ENCODE results near the gene CDC73. TPM values are rescaled to one million over a fixed set of nuclear protein-coding genes. Genes with fewer than 3 reads are reported as not detected.

Gene CDC73
- total and polyA plus RNA-seq, 5 experiments from 2014 or later: 50.5 to 67.0 (median 63.4) TPM

GRCh38 chr1:193104502-193104906, 17.3 kb upstream of the CDC73 start:
- peaks cover 6 to 26% (median 23%) of the 10 kb centered on the region in 4 donors for H3K4me1 Mint-ChIP-seq
- H3K36me3 Mint-ChIP-seq: peaks cover 0 to 13% (median 2%) of the 10 kb centered on the region in 3 donors
- peak overlapping the region; percentile 87 to 98 (median 92) for H3K4me3 Mint-ChIP-seq
- ATAC-seq (peak; percentile 24 to 39), DNase-seq (peak in 4 of 10 donors; percentile 6 to 29 (median 8))
- H3K9me3 Mint-ChIP-seq: no peaks in the 10 kb centered on the region
- peak overlapping the region; percentile 22 to 96 (median 91) for H3K27ac Mint-ChIP-seq
- POLR2A ChIA-PET: interaction anchor here (0.9 to 2.6 kb wide), 4 partner anchors 16 to 295 kb away, joined by 3 to 21 read pairs (median 6); partner anchors contain the start of genes CDC73, RO60 and UCHL5
- no peaks in the 10 kb centered on the region for H3K27me3 Mint-ChIP-seq

GRCh38 chr1:193104907-193105820, 16.7 kb upstream of the CDC73 start, which contains the start of gene GLRX2:
Gene GLRX2, minus strand, starts transcription at chr1:193105414. Its CDS starts 32 bp downstream, at chr1:193105382.
- peak; percentile 94 to 95 for ATAC-seq
- Mint-ChIP-seq H3K27me3 (no peaks in the 10 kb centered on the region), H3K36me3 (peaks cover 0 to 6% (median 0%) of the 10 kb centered on the region in 3 donors), H3K4me3 (peak within 1 kb of the TSS; percentile 87 to 98 (median 92)), H3K27ac (peak within 1 kb of the TSS; percentile 22 to 96 (median 91)), H3K4me1 (peaks cover 6 to 26% (median 23%) of the 10 kb centered on the region in 4 donors), H3K9me3 (no peaks in the 10 kb centered on the region)
- POLR2A ChIA-PET: interaction anchor here (0.9 to 2.6 kb wide), 3 partner anchors 17 to 296 kb away, joined by 4 to 21 read pairs (median 8); partner anchors contain the start of genes CDC73, RO60 and UCHL5
- DNase-seq: peak; percentile 40 to 84 (median 54)

GRCh38 chr1:193105821-193106177, 16.0 kb upstream of the CDC73 start:
- H3K27ac Mint-ChIP-seq: peak overlapping the region in 9 of 10 donors; percentile 5 to 96 (median 78)
- no peaks in the 10 kb centered on the region for H3K36me3 Mint-ChIP-seq
- peak overlapping the region; percentile 87 to 97 (median 88) for H3K4me3 Mint-ChIP-seq
- peaks cover 6 to 26% (median 23%) of the 10 kb centered on the region in 4 donors for H3K4me1 Mint-ChIP-seq
- POLR2A ChIA-PET: interaction anchor here (2.6 kb wide), 1 partner anchor 16 kb away, joined by 21 read pairs; the partner anchor contains the start of gene CDC73
- ATAC-seq (no peak), DNase-seq (no peak)
- H3K9me3 Mint-ChIP-seq: no peaks in the 10 kb centered on the region
- no peaks in the 10 kb centered on the region for H3K27me3 Mint-ChIP-seq

GRCh38 chr1:193108471-193108870, 13.4 kb upstream of the CDC73 start:
- ATAC-seq (no peak), DNase-seq (no peak)
- POLR2A ChIA-PET: interaction anchor here (2.3 kb wide), 1 partner anchor 14 kb away, joined by 14 read pairs; the partner anchor contains the start of gene CDC73
- Mint-ChIP-seq H3K36me3 (no peaks in the 10 kb centered on the region), H3K27ac (peak overlapping the region in 1 of 10 donors; percentile 32), H3K4me1 (peaks cover 4 to 19% (median 11%) of the 10 kb centered on the region in 4 donors), H3K9me3 (no peaks in the 10 kb centered on the region), H3K27me3 (no peaks in the 10 kb centered on the region), H3K4me3 (no peak overlapping the region)

DNA sequence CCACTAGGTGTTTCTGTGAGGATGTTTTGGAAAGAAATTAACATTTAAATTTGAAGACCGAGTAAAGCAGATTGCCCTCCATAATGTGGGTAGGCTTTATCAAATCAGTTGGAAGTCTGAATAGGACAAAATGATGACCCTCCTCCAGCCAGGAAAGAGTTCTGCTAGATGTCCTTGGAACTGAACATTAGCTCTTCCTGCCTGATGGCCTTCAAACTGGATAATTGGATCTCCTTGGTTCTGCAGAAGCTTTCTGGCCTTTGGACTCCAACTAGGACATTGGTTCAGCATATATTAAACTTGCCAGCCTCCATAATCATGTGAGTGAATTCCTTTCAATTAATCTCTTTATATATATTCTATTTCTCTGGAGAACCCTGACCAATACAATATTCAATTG, 12.2 kb upstream of the CDC73 start:
- Mint-ChIP-seq H3K4me3 (no peak overlapping the region), H3K27ac (no peak overlapping the region), H3K9me3 (no peaks in the 10 kb centered on the region), H3K4me1 (peaks cover 0 to 9% (median 3%) of the 10 kb centered on the region in 4 donors), H3K36me3 (no peaks in the 10 kb centered on the region), H3K27me3 (no peaks in the 10 kb centered on the region)
- ATAC-seq: no peak
- DNase-seq: no peak
- POLR2A ChIA-PET: no interaction called here

GRCh38 chr1:193110246-193110645, 11.6 kb upstream of the CDC73 start:
- Mint-ChIP-seq H3K4me1 (peaks cover 0 to 6% (median 1%) of the 10 kb centered on the region in 4 donors), H3K27ac (no peak overlapping the region), H3K4me3 (no peak overlapping the region), H3K9me3 (no peaks in the 10 kb centered on the region), H3K36me3 (no peaks in the 10 kb centered on the region), H3K27me3 (no peaks in the 10 kb centered on the region)
- DNase-seq (no peak), ATAC-seq (no peak)
- POLR2A ChIA-PET: no interaction called here

DNA sequence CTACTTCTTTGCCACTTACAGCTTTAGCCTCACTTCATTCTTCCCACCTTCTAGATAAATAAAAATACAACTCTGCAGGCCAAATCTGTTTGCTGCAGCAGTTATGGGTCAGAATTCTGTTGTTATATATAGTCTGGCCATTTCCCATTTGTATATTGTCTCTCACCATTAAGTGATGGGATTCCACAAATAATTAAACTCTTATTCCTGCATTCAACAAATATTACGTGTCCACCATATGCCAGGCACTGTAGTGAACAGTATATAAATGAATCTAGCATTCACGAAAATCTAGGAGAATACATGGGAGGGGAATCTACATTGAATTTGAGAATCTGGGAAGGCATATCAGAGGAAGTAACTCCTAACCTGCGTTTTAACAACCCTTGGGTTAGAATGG, 11.0 kb upstream of the CDC73 start:
- H3K9me3 Mint-ChIP-seq: no peaks in the 10 kb centered on the region
- H3K36me3 Mint-ChIP-seq: no peaks in the 10 kb centered on the region
- DNase-seq: no peak
- no peak overlapping the region for H3K4me3 Mint-ChIP-seq
- H3K27me3 Mint-ChIP-seq: no peaks in the 10 kb centered on the region
- ATAC-seq: no peak
- POLR2A ChIA-PET: no interaction called here
- no peak overlapping the region for H3K27ac Mint-ChIP-seq
- peaks cover 0 to 2% (median 0%) of the 10 kb centered on the region in 4 donors for H3K4me1 Mint-ChIP-seq

- ATAC-seq (no peak), DNase-seq (no peak)
- Mint-ChIP-seq H3K27me3 (no peaks in the 10 kb centered on the region), H3K27ac (no peak overlapping the region), H3K4me1 (no peaks in the 10 kb centered on the region), H3K9me3 (no peaks in the 10 kb centered on the region), H3K4me3 (no peak overlapping the region), H3K36me3 (no peaks in the 10 kb centered on the region)
- POLR2A ChIA-PET: no interaction called here
Observed at GRCh38 chr1:193111641-193112090, 10.2 kb upstream of the CDC73 start.

DNA sequence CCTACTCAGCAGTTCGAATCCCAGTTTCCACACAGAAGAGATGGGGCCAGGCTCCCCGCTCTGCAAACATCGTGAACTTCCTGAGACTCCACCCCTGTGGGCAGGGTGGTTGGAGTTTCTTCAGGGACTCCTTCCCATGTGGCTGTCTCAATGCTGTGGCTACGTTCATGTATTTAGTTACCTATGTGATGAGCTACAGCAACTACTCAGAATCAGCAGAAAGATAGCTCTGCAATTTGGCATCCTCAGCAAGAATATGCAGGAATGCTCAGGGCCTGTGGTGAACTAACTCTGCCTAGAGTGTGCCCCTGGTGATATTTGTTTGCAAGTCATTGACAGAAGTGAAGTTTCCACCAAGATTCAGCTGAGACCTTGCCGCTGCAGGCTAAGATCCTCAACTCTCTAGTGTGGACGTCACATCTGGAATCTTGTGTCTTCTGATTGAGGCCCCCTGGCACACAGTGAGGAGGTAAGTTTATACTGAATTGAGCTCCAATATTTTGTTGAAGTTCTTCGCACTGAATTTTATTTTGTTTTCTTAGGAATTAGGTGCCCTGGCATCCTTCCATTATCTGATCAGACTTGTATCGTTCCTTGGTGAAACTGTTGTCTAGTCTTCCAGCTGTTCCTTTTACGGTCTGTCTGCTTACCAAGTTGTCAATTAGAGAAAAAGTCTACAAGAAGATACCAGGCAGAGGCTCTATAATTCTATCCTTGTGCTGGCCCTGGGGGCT, 8.4 kb upstream of the CDC73 start:
- DNase-seq: no peak

GRCh38 chr1:193113992-193114332, 7.9 kb upstream of the CDC73 start:
- Mint-ChIP-seq H3K27ac (no peak overlapping the region), H3K9me3 (no peaks in the 10 kb centered on the region), H3K27me3 (no peaks in the 10 kb centered on the region), H3K4me3 (no peak overlapping the region), H3K36me3 (no peaks in the 10 kb centered on the region), H3K4me1 (peaks cover 0 to 2% (median 0%) of the 10 kb centered on the region in 4 donors)
- POLR2A ChIA-PET: interaction anchor here (1.0 kb wide), 1 partner anchor 55 kb away, joined by 3 read pairs; the partner anchor contains the start of gene UCHL5
- no peak for DNase-seq
- no peak for ATAC-seq

More for the DNA sequence above, 8.4 kb upstream of the CDC73 start:
- H3K9me3 Mint-ChIP-seq: no peaks in the 10 kb centered on the region
- H3K27ac Mint-ChIP-seq: no peak overlapping the region
- no peaks in the 10 kb centered on the region for H3K36me3 Mint-ChIP-seq
- ATAC-seq: no peak
- POLR2A ChIA-PET: interaction anchor here (1.0 kb wide), 1 partner anchor 54 kb away, joined by 3 read pairs; the partner anchor contains the start of gene UCHL5
- no peaks in the 10 kb centered on the region for H3K4me1 Mint-ChIP-seq
- H3K27me3 Mint-ChIP-seq: no peaks in the 10 kb centered on the region
- no peak overlapping the region for H3K4me3 Mint-ChIP-seq

- POLR2A ChIA-PET: interaction anchor here (1.0 kb wide), 1 partner anchor 56 kb away, joined by 3 read pairs; the partner anchor contains the start of gene UCHL5
- Mint-ChIP-seq H3K4me1 (peaks cover 0 to 3% (median 0%) of the 10 kb centered on the region in 4 donors), H3K4me3 (no peak overlapping the region), H3K36me3 (no peaks in the 10 kb centered on the region), H3K9me3 (no peaks in the 10 kb centered on the region), H3K27me3 (no peaks in the 10 kb centered on the region), H3K27ac (no peak overlapping the region)
- ATAC-seq: no peak
- DNase-seq: no peak
Observed at GRCh38 chr1:193114485-193115095, 7.2 kb upstream of the CDC73 start.

- DNase-seq: no peak
- H3K4me3 Mint-ChIP-seq: no peak overlapping the region
- H3K4me1 Mint-ChIP-seq: peaks cover 0 to 5% (median under 1%) of the 10 kb centered on the region in 4 donors
- no peak overlapping the region for H3K27ac Mint-ChIP-seq
- no peaks in the 10 kb centered on the region for H3K36me3 Mint-ChIP-seq
- no peaks in the 10 kb centered on the region for H3K27me3 Mint-ChIP-seq
- no peak for ATAC-seq
- no peaks in the 10 kb centered on the region for H3K9me3 Mint-ChIP-seq
- POLR2A ChIA-PET: no interaction called here
Observed at GRCh38 chr1:193115629-193116227, 6.1 kb upstream of the CDC73 start.
